ENCODE results near the gene ZSWIM6.
"Not testable (repeated sequence)": the region's sequence is repeated elsewhere in the genome, so short reads cannot be mapped to it uniquely, and the experiment has no call there.

Gene ZSWIM6

GRCh38 chr5:61409568-61409967 lies 77.5 kb downstream of the ZSWIM6 start:
- peak; percentile 95 for DNase-seq

GRCh38 chr5:61410811-61411210 lies 78.8 kb downstream of the ZSWIM6 start:
- DNase-seq: no peak

GRCh38 chr5:61412361-61412760 lies 80.3 kb downstream of the ZSWIM6 start:
- no peak for DNase-seq

- not testable (repeated sequence) for DNase-seq
Observed at GRCh38 chr5:61413205-61413604, 81.1 kb downstream of the ZSWIM6 start.

- no peak for DNase-seq
Observed at GRCh38 chr5:61414806-61415205, 82.7 kb downstream of the ZSWIM6 start.

GRCh38 chr5:61416010-61416409 lies 84.0 kb downstream of the ZSWIM6 start:
- no peak for DNase-seq

- no peak for DNase-seq
Observed at GRCh38 chr5:61416420-61416819, 84.4 kb downstream of the ZSWIM6 start.

GRCh38 chr5:61417340-61417739 lies 85.3 kb downstream of the ZSWIM6 start:
- DNase-seq: no peak

GRCh38 chr5:61417851-61418250 lies 85.8 kb downstream of the ZSWIM6 start:
- no peak for DNase-seq

GRCh38 chr5:61419106-61419505 lies 87.0 kb downstream of the ZSWIM6 start:
- no peak for DNase-seq

GRCh38 chr5:61420016-61420415 lies 88.0 kb downstream of the ZSWIM6 start:
- DNase-seq: no peak

GRCh38 chr5:61421262-61421661 lies 89.2 kb downstream of the ZSWIM6 start:
- DNase-seq: not testable (repeated sequence)

- DNase-seq: no peak
Observed at GRCh38 chr5:61423487-61424145, 91.6 kb downstream of the ZSWIM6 start.

GRCh38 chr5:61425918-61426317 lies 93.9 kb downstream of the ZSWIM6 start:
- no peak for DNase-seq

GRCh38 chr5:61429906-61430305 lies 97.8 kb downstream of the ZSWIM6 start:
- no peak for DNase-seq

- no peak for DNase-seq
Observed at GRCh38 chr5:61431923-61432620, 100.0 kb downstream of the ZSWIM6 start.

- DNase-seq: no peak
Observed at GRCh38 chr5:61435368-61435767, 103.3 kb downstream of the ZSWIM6 start.

- no peak for DNase-seq
Observed at GRCh38 chr5:61438298-61438970, 106.4 kb downstream of the ZSWIM6 start.

- DNase-seq: no peak
Observed at GRCh38 chr5:61440086-61440485, 108.0 kb downstream of the ZSWIM6 start.

- no peak for DNase-seq
Observed at GRCh38 chr5:61440596-61440995, 108.5 kb downstream of the ZSWIM6 start.

- DNase-seq: no peak
Observed at GRCh38 chr5:61441742-61442141, 109.7 kb downstream of the ZSWIM6 start.

GRCh38 chr5:61447780-61448495 lies 115.9 kb downstream of the ZSWIM6 start:
- DNase-seq: no peak

All from fibroblast of skin of scalp (primary cell).